Urothelium cell line (cell line): ENCODE data around the gene WWOX.

ENCODE experiments used
- DNase-seq: peaks from one replicate; pipeline ENCODE4 v3.0.0; 2011; ENCODE audit warnings: low spot score, mixed read lengths
- FAIRE-seq: peaks from 2 replicates; lab custom pipeline; 2011; peaks lifted over from hg19 to GRCh38; lab: Jason Lieb, UNC

Gene WWOX

GRCh38 chr16:78102865-78103264, 3.4 kb downstream of the WWOX start:
- DNase-seq (no peak), FAIRE-seq (no peak)

GRCh38 chr16:78105517-78105916, 6.1 kb downstream of the WWOX start:
- FAIRE-seq (no peak), DNase-seq (no peak)

GRCh38 chr16:78106686-78107085, 7.2 kb downstream of the WWOX start:
- no peak for FAIRE-seq
- no peak for DNase-seq

- DNase-seq (no peak), FAIRE-seq (no peak)
Measured at GRCh38 chr16:78108451-78108850, 9.0 kb downstream of the WWOX start.

- DNase-seq (no peak), FAIRE-seq (no peak)
Measured at GRCh38 chr16:78113258-78113657, 13.8 kb downstream of the WWOX start.

GRCh38 chr16:78115659-78116058, 16.2 kb downstream of the WWOX start:
- DNase-seq (no peak), FAIRE-seq (no peak)

- no peak for FAIRE-seq
- DNase-seq: no peak
Measured at GRCh38 chr16:78116946-78117345, 17.5 kb downstream of the WWOX start.

- FAIRE-seq: no peak
- no peak for DNase-seq
Measured at GRCh38 chr16:78117391-78117790, 17.9 kb downstream of the WWOX start.

- no peak for FAIRE-seq
- DNase-seq: no peak
Measured at GRCh38 chr16:78118469-78119025, 19.1 kb downstream of the WWOX start.

- DNase-seq: peak; percentile 45
- no peak for FAIRE-seq
Measured at GRCh38 chr16:78122774-78123315, 23.4 kb downstream of the WWOX start.

GRCh38 chr16:78125112-78125844, 25.8 kb downstream of the WWOX start:
- DNase-seq (no peak), FAIRE-seq (no peak)

GRCh38 chr16:78126662-78127061, 27.2 kb downstream of the WWOX start:
- no peak for DNase-seq
- FAIRE-seq: no peak

- FAIRE-seq (no peak), DNase-seq (no peak)
Measured at GRCh38 chr16:78127130-78127529, 27.7 kb downstream of the WWOX start.

- DNase-seq: no peak
- FAIRE-seq: no peak
Measured at GRCh38 chr16:78128913-78129312, 29.5 kb downstream of the WWOX start.

GRCh38 chr16:78129349-78129748, 29.9 kb downstream of the WWOX start:
- no peak for FAIRE-seq
- DNase-seq: no peak

GRCh38 chr16:78130083-78130608, 30.7 kb downstream of the WWOX start:
- FAIRE-seq (no peak), DNase-seq (no peak)

- FAIRE-seq: no peak
- DNase-seq: no peak
Measured at GRCh38 chr16:78130950-78131349, 31.5 kb downstream of the WWOX start.

- DNase-seq: no peak
- FAIRE-seq: no peak
Measured at GRCh38 chr16:78133919-78134318, 34.5 kb downstream of the WWOX start.

- DNase-seq (no peak), FAIRE-seq (peak; percentile 46)
Measured at GRCh38 chr16:78134944-78135619, 35.6 kb downstream of the WWOX start.

- DNase-seq (no peak), FAIRE-seq (no peak)
Measured at GRCh38 chr16:78137179-78137578, 37.7 kb downstream of the WWOX start.

- FAIRE-seq (no peak), DNase-seq (no peak)
Measured at GRCh38 chr16:78137782-78138616, 38.5 kb downstream of the WWOX start.
